Natural killer cell (primary cell): Measurements from ENCODE around the gene ADGRF1. TPM values are rescaled to one million over a fixed set of nuclear protein-coding genes. Genes with fewer than 3 reads are reported as not detected.
"Not testable (repeated sequence)": the region's sequence is repeated elsewhere in the genome, so short reads cannot be mapped to it uniquely, and the experiment has no call there.

Experiments
- ATAC-seq, 3 donors: fragments of 150-1000 bp in 2 of 3; fragments of 200-7000 bp in 1 of 3; cut with Tn5 transposase; 1 replicate in 1 of 3; 2 replicates in 2 of 3; pipeline ENCODE4 v1.10.0; 2021; ENCODE audit warnings: mild to moderate bottlenecking in 2 of 3, moderate library complexity in 2 of 3
- DNase-seq, 2 donors: peaks; one replicate each; pipeline versions ENCODE4 v3.0.0 to v3.0.0-alpha.2; 2013 to 2021; ENCODE audit warnings: mixed read lengths in 1 of 2
- H3K27ac ChIP-seq: one replicate; pipeline ENCODE4 v1.5.1; 2013; ENCODE audit warnings: mild to moderate bottlenecking, low read length
- H3K27me3 ChIP-seq: one replicate; pipeline ENCODE4 v1.6.1; 2013; ENCODE audit warnings: low read length; ENCODE audit not compliant: control insufficient read depth, insufficient read depth
- H3K36me3 ChIP-seq: one replicate; pipeline ENCODE4 v1.6.1; 2013; ENCODE audit warnings: low read length; ENCODE audit not compliant: control insufficient read depth, insufficient read depth
- H3K4me1 ChIP-seq: one replicate; pipeline ENCODE4 v1.6.1; 2013; ENCODE audit warnings: low read length; ENCODE audit not compliant: control insufficient read depth, insufficient read depth
- H3K4me3 ChIP-seq: one replicate; pipeline ENCODE4 v1.5.1; 2013; ENCODE audit warnings: low read length
- H3K9me3 ChIP-seq: one replicate; pipeline ENCODE4 v1.6.1; 2013; ENCODE audit warnings: low read length; ENCODE audit not compliant: control insufficient read depth, insufficient read depth
- H3K27ac Mint-ChIP-seq, 2 donors: one replicate each; pipeline ENCODE4 v1.8.0; 2022; ENCODE audit warnings: mild to moderate bottlenecking in 2 of 2, mixed read lengths in 2 of 2, moderate library complexity in 1 of 2
- H3K27me3 Mint-ChIP-seq, 2 donors: one replicate each; pipeline ENCODE4 v1.8.0; 2022; ENCODE audit warnings: low read depth in 2 of 2, mixed read lengths in 2 of 2
- H3K36me3 Mint-ChIP-seq: one replicate; pipeline ENCODE4 v1.8.0; 2022; ENCODE audit warnings: mixed read lengths
- H3K4me1 Mint-ChIP-seq, 2 donors: one replicate each; pipeline ENCODE4 v1.8.0; 2022; ENCODE audit warnings: mixed read lengths in 2 of 2
- H3K4me3 Mint-ChIP-seq: one replicate; pipeline ENCODE4 v1.8.0; 2022; ENCODE audit warnings: mild to moderate bottlenecking, moderate library complexity, mixed read lengths
- H3K9me3 Mint-ChIP-seq, 2 donors: one replicate each; pipeline ENCODE4 v1.8.0; 2022; ENCODE audit warnings: mixed read lengths in 2 of 2
- CTCF ChIP-seq: fragments of 200-600 bp; IDR thresholded peaks from one replicate; pipeline ENCODE4 v1.8.0; 2022; ENCODE audit warnings: antibody characterized with exemption
- WGBS: methylation state at CpG from one replicate; pipeline ENCODE4 v1.1.7; 2013; ENCODE audit warnings: missing lambda C conversion rate; ENCODE audit not compliant: insufficient coverage; 5-methylcytosine and 5-hydroxymethylcytosine counted together
- intact Hi-C: fragments of 100-400 bp; cut with micrococcal nuclease; formaldehyde crosslinking; loops from one replicate; pipeline ENCODE4 v1.14.2; 2022
- total RNA-seq, 4 donors: library from RNA; stranded (reverse); fragments of 120-200 nt in 1 of 4; gene quantifications; one replicate each; pipeline versions ENCODE4 v1.2.3 to v1.2.4, GENCODE V29; 2013 to 2022

ADGRF1 gene
- total RNA-seq, result not detected
- not detected for total RNA-seq (2013)

GRCh38 chr6:47042275-47042791 is at the start of gene ADGRF1:
Gene ADGRF1 (minus strand): TSS chr6:47042332. CDS start chr6:47029061, 13,271 bp downstream.
- Histone ChIP-seq H3K27ac (no peak within 1 kb of the TSS), H3K4me1 (no peaks in the 10 kb centered on the region), H3K9me3 (no peaks in the 10 kb centered on the region), H3K4me3 (no peak within 1 kb of the TSS), H3K36me3 (no peaks in the 10 kb centered on the region), H3K27me3 (no peaks in the 10 kb centered on the region)
- ATAC-seq (no peak), DNase-seq (no peak)
- H3K4me3 Mint-ChIP-seq, result no peak within 1 kb of the TSS
- peaks cover 1 to 2% of the 10 kb centered on the region in 2 donors for H3K4me1 Mint-ChIP-seq
- no peaks in the 10 kb centered on the region for H3K9me3 Mint-ChIP-seq
- H3K36me3 Mint-ChIP-seq, result no peaks in the 10 kb centered on the region
- no peak for TF ChIP-seq CTCF
- peaks cover 4 to 8% of the 10 kb centered on the region in 2 donors for H3K27me3 Mint-ChIP-seq
- H3K27ac Mint-ChIP-seq, result no peak within 1 kb of the TSS
- intact Hi-C loops, result loop anchor here (10.0 kb wide), 1 partner anchor 198 kb away; no protein-coding TSS in a partner anchor
- 80% methylated on average over 1 of the region's 3 CpGs for WGBS

- 93% methylated on average over 6 of the region's 6 CpGs for WGBS
- Mint-ChIP-seq H3K27me3 (no peaks in the 10 kb centered on the region), H3K4me3 (no peak overlapping the region), H3K9me3 (no peaks in the 10 kb centered on the region), H3K4me1 (no peaks in the 10 kb centered on the region), H3K36me3 (no peaks in the 10 kb centered on the region), H3K27ac (no peak overlapping the region)
- Histone ChIP-seq H3K9me3 (no peaks in the 10 kb centered on the region), H3K36me3 (no peaks in the 10 kb centered on the region), H3K27ac (no peak overlapping the region), H3K27me3 (no peaks in the 10 kb centered on the region), H3K4me3 (no peak overlapping the region), H3K4me1 (no peaks in the 10 kb centered on the region)
- intact Hi-C loops, result no loop called here
- DNase-seq (no peak), ATAC-seq (no peak)
- TF ChIP-seq CTCF, result no peak
Measured at GRCh38 chr6:47090881-47091280, 48.7 kb upstream of the ADGRF1 start.

- H3K27me3 Mint-ChIP-seq, H3K27ac Mint-ChIP-seq, H3K4me1 ChIP-seq, H3K4me3 Mint-ChIP-seq, H3K36me3 Mint-ChIP-seq, H3K36me3 ChIP-seq, intact Hi-C loops, H3K4me1 Mint-ChIP-seq, H3K27ac ChIP-seq, H3K9me3 Mint-ChIP-seq, H3K4me3 ChIP-seq, H3K9me3 ChIP-seq, DNase-seq, H3K27me3 ChIP-seq, ATAC-seq: not testable (repeated sequence)
- 100% methylated on average over 2 of the region's 4 CpGs for WGBS
Measured at GRCh38 chr6:47089473-47089872, 47.3 kb upstream of the ADGRF1 start.

- 86% methylated on average over 4 of the region's 4 CpGs for WGBS
- Mint-ChIP-seq H3K4me3 (no peak overlapping the region), H3K4me1 (no peaks in the 10 kb centered on the region), H3K27ac (no peak overlapping the region), H3K36me3 (no peaks in the 10 kb centered on the region), H3K27me3 (no peaks in the 10 kb centered on the region), H3K9me3 (no peaks in the 10 kb centered on the region)
- no peaks in the 10 kb centered on the region for H3K36me3 ChIP-seq
- H3K27ac ChIP-seq, result no peak overlapping the region
- TF ChIP-seq CTCF, result no peak
- no peaks in the 10 kb centered on the region for H3K27me3 ChIP-seq
- H3K9me3 ChIP-seq, result no peaks in the 10 kb centered on the region
- no peaks in the 10 kb centered on the region for H3K4me1 ChIP-seq
- intact Hi-C loops, result no loop called here
- no peak overlapping the region for H3K4me3 ChIP-seq
- ATAC-seq (no peak), DNase-seq (no peak)
Measured at GRCh38 chr6:47086051-47086770, 44.1 kb upstream of the ADGRF1 start.
